Stimulated activated naive CD4-positive, alpha-beta T cell (primary cell): ENCODE results near the gene MAGOH.
"Not testable (repeated sequence)": the region's sequence is repeated elsewhere in the genome, so short reads cannot be mapped to it uniquely, and the experiment has no call there.

Experiments
- DNase-seq, 6 experiments: peaks; one replicate each; lab custom pipeline; 2025; lab: John Stamatoyannopoulos, UW

The MAGOH gene

GRCh38 chr1:53186533-53186932 lies 51.8 kb downstream of the MAGOH start:
- DNase-seq, result no peak

GRCh38 chr1:53185955-53186297 lies 52.4 kb downstream of the MAGOH start:
- not testable (repeated sequence) for DNase-seq

DNA sequence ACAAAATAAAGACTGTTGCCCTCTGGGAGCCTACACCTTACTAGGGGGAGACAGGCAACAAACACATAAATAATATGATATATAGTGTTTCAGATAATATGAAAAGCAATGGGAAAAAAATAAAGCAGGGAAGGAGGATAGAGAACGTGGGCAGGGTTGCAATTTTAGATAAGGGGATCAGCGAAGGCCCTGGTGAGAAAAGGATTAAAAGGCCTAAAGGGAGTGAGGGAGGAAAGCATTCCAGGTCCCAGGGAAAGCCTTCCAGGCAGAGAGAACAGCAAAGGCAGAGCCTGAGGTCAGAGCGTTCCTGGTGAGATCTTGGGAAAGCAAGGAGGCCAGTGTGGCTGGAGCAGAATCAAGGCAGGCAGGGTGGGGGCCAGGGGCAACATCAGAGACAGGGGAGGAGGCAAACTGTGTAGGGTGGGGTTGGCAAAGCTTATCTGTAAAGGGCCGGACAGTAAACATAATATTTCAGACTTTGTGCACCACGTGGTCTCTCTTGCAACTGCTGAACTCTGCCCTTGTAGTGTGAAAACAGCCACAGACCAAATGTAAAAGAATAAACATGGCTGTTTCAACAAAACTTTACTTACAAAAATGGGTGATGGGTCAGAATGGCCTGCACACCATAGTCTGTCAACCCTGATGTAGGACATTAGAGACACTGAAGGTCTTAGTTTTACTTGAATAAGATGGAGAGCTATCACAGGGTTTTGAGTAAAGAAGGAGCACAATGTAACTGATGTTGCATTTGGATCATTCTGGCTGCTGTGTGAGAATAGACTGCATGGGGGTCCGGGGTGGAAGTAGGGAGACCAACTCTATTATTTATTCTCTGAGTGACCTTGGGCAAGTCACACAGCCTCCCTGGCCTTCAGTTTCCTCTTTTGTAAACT lies 55.0 kb downstream of the MAGOH start:
- no peak for DNase-seq

GRCh38 chr1:53182716-53183094 lies 55.6 kb downstream of the MAGOH start:
- DNase-seq, result no peak

GRCh38 chr1:53182111-53182593 lies 56.2 kb downstream of the MAGOH start:
- peak; percentile 41 to 78 (median 59) for DNase-seq

- no peak for DNase-seq
These were observed 57.4 kb downstream of the MAGOH start for GRCh38 chr1:53180951-53181350.

DNA sequence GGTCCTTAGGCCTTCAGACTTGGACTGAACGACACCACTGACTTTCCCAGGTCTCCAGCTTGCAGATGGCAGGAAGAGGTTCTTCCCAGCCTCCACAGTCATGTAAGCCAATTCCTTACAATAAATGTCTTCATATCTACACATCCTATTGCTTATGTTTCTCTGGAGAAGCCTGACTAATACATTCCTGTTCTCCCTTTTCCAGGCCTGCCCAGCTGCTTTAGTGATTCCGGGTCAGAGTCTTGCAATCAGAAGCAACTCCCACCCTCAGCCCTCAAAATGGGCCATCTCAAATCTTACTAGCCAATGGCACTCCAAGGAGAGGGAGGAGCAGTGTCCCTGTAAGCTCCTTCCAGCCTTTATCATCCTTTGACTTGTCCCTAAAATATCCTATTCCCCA lies 58.1 kb downstream of the MAGOH start:
- DNase-seq, result no peak
